Measurements from ENCODE around the gene CYP4F22. TPM values are rescaled to one million over a fixed set of nuclear protein-coding genes. Genes with fewer than 3 reads are reported as not detected.

CYP4F22 gene
- total and polyA plus RNA-seq, 10 of the 15 experiments (the other 5 are each of a cell fraction or from before 2014, with no cell fraction given) = not detected

- Histone ChIP-seq H3K36me3 (ENCODE audit: control insufficient read depth in 2 of 2, insufficient read depth in 2 of 2, low read length in 1 of 2) (no peaks in the 10 kb centered on the region), H3K9ac (ENCODE audit: control insufficient read depth, insufficient read depth, low read length) (no peak overlapping the region), H3K27me3 (replicated peaks in 1 of 2; ENCODE audit: control insufficient read depth in 2 of 2, insufficient read depth in 2 of 2, low read length in 1 of 2) (no peaks in the 10 kb centered on the region), H4K20me1 (ENCODE audit: control insufficient read depth, insufficient read depth) (no peaks in the 10 kb centered on the region), H3K9me3 (replicated peaks; ENCODE audit: control insufficient read depth, insufficient read depth, low read length) (no peaks in the 10 kb centered on the region; the same call in 2 of the 3 replicates), H2AFZ (ENCODE audit: control insufficient read depth, low read depth, low read length) (no peak overlapping the region), H3K4me1 (ENCODE audit: control insufficient read depth, insufficient read depth, low read length) (peaks cover 7% of the 10 kb centered on the region), H3K4me3 (no peak overlapping the region), H3K79me2 (ENCODE audit: control insufficient read depth, insufficient read depth, low read length) (no peaks in the 10 kb centered on the region), H3K27ac (ENCODE audit: control insufficient read depth, insufficient read depth) (no peak overlapping the region), H3K4me2 (ENCODE audit: control insufficient read depth, insufficient read depth) (no peak overlapping the region)
- ChIA-PET POLR2A (interaction anchor here (0.6 to 0.9 kb wide), 2 partner anchors 14 to 90 kb away, joined by 3 to 6 read pairs; no protein-coding TSS in a partner anchor), SMC1A (ENCODE audit: uncharacterized antibody, unreplicated experiment) (interaction anchor here (0.8 to 2.8 kb wide), 4 partner anchors 122 to 377 kb away, joined by 3 to 27 read pairs (median 4); partner anchors contain the start of genes AKAP8 and AKAP8L), CTCF (interaction anchor here (0.6 to 4.5 kb wide), 13 partner anchors 10 to 1327 kb away, joined by 3 to 85 read pairs (median 4); partner anchors contain the start of genes AKAP8 and AKAP8L), RAD21 (ENCODE audit: unreplicated experiment) (interaction anchor here (0.6 to 2.0 kb wide), 5 partner anchors 10 to 392 kb away, joined by 3 to 31 read pairs (median 7); partner anchors contain the start of genes AKAP8 and AKAP8L)
- BruUV-seq (replicated peaks) = no TSS peak
- DNase-seq (ENCODE audit: low read depth, low spot score) (no peak), ATAC-seq (no peak), FAIRE-seq (no peak)
- TF ChIP-seq, protein P1, sequence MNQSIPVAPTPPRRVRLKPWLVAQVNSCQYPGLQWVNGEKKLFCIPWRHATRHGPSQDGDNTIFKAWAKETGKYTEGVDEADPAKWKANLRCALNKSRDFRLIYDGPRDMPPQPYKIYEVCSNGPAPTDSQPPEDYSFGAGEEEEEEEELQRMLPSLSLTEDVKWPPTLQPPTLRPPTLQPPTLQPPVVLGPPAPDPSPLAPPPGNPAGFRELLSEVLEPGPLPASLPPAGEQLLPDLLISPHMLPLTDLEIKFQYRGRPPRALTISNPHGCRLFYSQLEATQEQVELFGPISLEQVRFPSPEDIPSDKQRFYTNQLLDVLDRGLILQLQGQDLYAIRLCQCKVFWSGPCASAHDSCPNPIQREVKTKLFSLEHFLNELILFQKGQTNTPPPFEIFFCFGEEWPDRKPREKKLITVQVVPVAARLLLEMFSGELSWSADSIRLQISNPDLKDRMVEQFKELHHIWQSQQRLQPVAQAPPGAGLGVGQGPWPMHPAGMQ (IDR thresholded peaks at IDR 0.05; ENCODE audit: borderline replicate concordance) = no peak
- TF ChIP-seq NFIC (IDR thresholded peaks at IDR 0.05; ENCODE audit: low read depth, low read length) = no peak
- TF ChIP-seq JUNB (IDR thresholded peaks at IDR 0.05) = no peak
- TF ChIP-seq MEF2A (IDR thresholded peaks at IDR 0.05; ENCODE audit: insufficient read depth, low read depth, low read length) = no peak
- no peak for TF ChIP-seq SREBF2 (IDR thresholded peaks at IDR 0.05; ENCODE audit: low read length)
- TF ChIP-seq MEF2B (IDR thresholded peaks at IDR 0.05; ENCODE audit: partially characterized antibody, poor library complexity, severe bottlenecking) = no peak
- TF ChIP-seq SUPT20H (IDR thresholded peaks at IDR 0.05; ENCODE audit: borderline replicate concordance, control insufficient read depth, low read depth, low read length) = no peak
- TF ChIP-seq SPI1 (IDR thresholded peaks at IDR 0.05; ENCODE audit: borderline replicate concordance, insufficient read depth, low read depth, low read length) = no peak
- TF ChIP-seq ZNF207 (IDR thresholded peaks at IDR 0.05; ENCODE audit: borderline replicate concordance) = no peak
- TF ChIP-seq, protein P2, sequence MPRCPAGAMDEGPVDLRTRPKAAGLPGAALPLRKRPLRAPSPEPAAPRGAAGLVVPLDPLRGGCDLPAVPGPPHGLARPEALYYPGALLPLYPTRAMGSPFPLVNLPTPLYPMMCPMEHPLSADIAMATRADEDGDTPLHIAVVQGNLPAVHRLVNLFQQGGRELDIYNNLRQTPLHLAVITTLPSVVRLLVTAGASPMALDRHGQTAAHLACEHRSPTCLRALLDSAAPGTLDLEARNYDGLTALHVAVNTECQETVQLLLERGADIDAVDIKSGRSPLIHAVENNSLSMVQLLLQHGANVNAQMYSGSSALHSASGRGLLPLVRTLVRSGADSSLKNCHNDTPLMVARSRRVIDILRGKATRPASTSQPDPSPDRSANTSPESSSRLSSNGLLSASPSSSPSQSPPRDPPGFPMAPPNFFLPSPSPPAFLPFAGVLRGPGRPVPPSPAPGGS (IDR thresholded peaks at IDR 0.05; ENCODE audit: borderline replicate concordance, insufficient read depth, low read depth, low read length, poor library complexity, severe bottlenecking) = no peak
- no peak for TF ChIP-seq FOS (IDR thresholded peaks at IDR 0.05; ENCODE audit: borderline replicate concordance, extremely low read depth, insufficient read length)
- no peak for TF ChIP-seq ESRRA (IDR thresholded peaks at IDR 0.05; ENCODE audit: low read length)
- no peak for TF ChIP-seq MTA3 (IDR thresholded peaks at IDR 0.05; ENCODE audit: borderline replicate concordance, low read length)
- TF ChIP-seq EED (IDR thresholded peaks at IDR 0.05; ENCODE audit: low read depth) = no peak
- TF ChIP-seq SMARCA5 (IDR thresholded peaks at IDR 0.05) = no peak
- intact Hi-C loops (cut with micrococcal nuclease; ENCODE audit: unreplicated experiment) = loop anchor here (5.0 kb wide), 3 partner anchors 88 to 463 kb away; no protein-coding TSS in a partner anchor
- in situ Hi-C loops (cut with MboI) = loop anchor here (5.0 kb wide), 3 partner anchors 128 to 378 kb away; no protein-coding TSS in a partner anchor
- WGBS (ENCODE audit: insufficient coverage, insufficient replicate concordance, low lambda C conversion rate, missing lambda C conversion rate) = 70% methylated on average over 16 of the region's 17 CpGs
These were observed 46.7 kb downstream of the CYP4F22 start for GRCh38 chr19:15555021-15555420.

Data from GM12878 (cell line).